Left lung (tissue), 10 donors: ENCODE measurements around the gene TRPM2. TPM values are rescaled to one million over a fixed set of nuclear protein-coding genes. Genes with fewer than 3 reads are reported as not detected.
"Not testable (repeated sequence)": the region's sequence is repeated elsewhere in the genome, so short reads cannot be mapped to it uniquely, and the experiment has no call there.

ENCODE experiments used
- ATAC-seq: fragments of 200-7000 bp; cut with Tn5 transposase; one replicate; pipeline ENCODE4 v1.9.1; 2020; ENCODE audit warnings: moderate library complexity
- DNase-seq, 4 donors: peaks; one replicate each; pipeline ENCODE4 v3.0.0-alpha.2; 2013 to 2020
- H3K27ac ChIP-seq, 2 donors: fragments of 200-600 bp; sonication (generic) in 1 of 2; one replicate each; pipeline versions ENCODE4 v1.5.0 to v1.8.0; 2020 to 2021
- H3K27me3 ChIP-seq, 2 donors: fragments of 200-600 bp; sonication (generic) in 1 of 2; one replicate each; pipeline versions ENCODE4 v1.5.0 to v1.8.0; 2020 to 2021
- H3K36me3 ChIP-seq, 2 donors: fragments of 200-600 bp; sonication (generic) in 1 of 2; one replicate each; pipeline versions ENCODE4 v1.5.0 to v1.8.0; 2020 to 2021
- H3K4me1 ChIP-seq, 2 donors: fragments of 200-600 bp; one replicate each; pipeline ENCODE4 v1.8.0; 2021
- H3K4me3 ChIP-seq, 2 donors: fragments of 200-600 bp; sonication (generic) in 1 of 2; one replicate each; pipeline versions ENCODE4 v1.5.0 to v1.8.0; 2020 to 2021; ENCODE audit warnings: mild to moderate bottlenecking in 1 of 2
- H3K9me3 ChIP-seq, 2 donors: fragments of 200-600 bp; sonication (generic) in 1 of 2; one replicate each; pipeline versions ENCODE4 v1.5.0 to v1.8.0; 2020 to 2021
- CTCF ChIP-seq, 2 donors: fragments of 200-600 bp; sonication (generic) in 1 of 2; IDR thresholded peaks; one replicate each; pipeline versions ENCODE4 v1.5.0 to v1.8.0; 2021; ENCODE audit warnings: antibody characterized with exemption in 2 of 2
- intact Hi-C, 2 donors: fragments of 100-400 bp; cut with DNase I; formaldehyde crosslinking; loops; one replicate each; pipeline versions ENCODE4 v1.11.2 to v1.14.2; 2022
- polyA plus RNA-seq, 6 donors: library from polyadenylated mRNA; unstranded; fragments of 120-200 nt; gene quantifications; one replicate each; pipeline ENCODE4 v1.2.1, GENCODE V29; 2013; ENCODE audit not compliant: insufficient read length in 6 of 6
- total RNA-seq, 2 donors: library from RNA; stranded (reverse); fragmentation: NEBNext Ultra II Directional; extraction: Animal tissue kit (Norgen Biotek cat#: 25700); gene quantifications; one replicate each; pipeline ENCODE4 v1.2.1, GENCODE V29; 2021
- donor health status: DM: no; HTN: yes; CAD: no.
- donor health status: DM: no; HTN: no; CAD: no.

Gene TRPM2
- total and polyA plus RNA-seq, 8 donors = 1.2 to 25.6 (median 1.6) TPM

GRCh38 chr21:44414291-44415072, 61.1 kb downstream of the TRPM2 start:
- no peak for TF ChIP-seq CTCF (IDR thresholded peaks at IDR 0.05)
- peaks cover 0 to 22% of the 10 kb centered on the region in 2 donors for H3K27me3 ChIP-seq
- H3K27ac ChIP-seq = no peak overlapping the region
- H3K4me3 ChIP-seq = no peak overlapping the region
- H3K9me3 ChIP-seq = no peaks in the 10 kb centered on the region
- intact Hi-C loops = loop anchor here in 1 of 2 donors (5.0 kb wide), 1 partner anchor 83 kb away; no protein-coding TSS in a partner anchor
- no peaks in the 10 kb centered on the region for H3K4me1 ChIP-seq
- H3K36me3 ChIP-seq = peaks cover 0 to 50% of the 10 kb centered on the region in 2 donors
- ATAC-seq = no peak
- peak in 3 of 4 donors; percentile 13 to 47 (median 18) for DNase-seq

- intact Hi-C loops = loop anchor here in 1 of 2 donors (5.0 kb wide), 1 partner anchor 82 kb away; no protein-coding TSS in a partner anchor
- H3K9me3 ChIP-seq = no peaks in the 10 kb centered on the region
- TF ChIP-seq CTCF (IDR thresholded peaks at IDR 0.05) = no peak
- DNase-seq (peak in 2 of 4 donors; percentile 10 to 41), ATAC-seq (no peak)
- peaks cover 0 to 55% of the 10 kb centered on the region in 2 donors for H3K36me3 ChIP-seq
- no peak overlapping the region for H3K4me3 ChIP-seq
- H3K27me3 ChIP-seq = peaks cover 0 to 22% of the 10 kb centered on the region in 2 donors
- no peaks in the 10 kb centered on the region for H3K4me1 ChIP-seq
- H3K27ac ChIP-seq = no peak overlapping the region
Measured at GRCh38 chr21:44415073-44416025, 61.9 kb downstream of the TRPM2 start.

- TF ChIP-seq CTCF (IDR thresholded peaks at IDR 0.05) = no peak
- intact Hi-C loops = loop anchor here in 1 of 2 donors (5.0 kb wide), 1 partner anchor 81 kb away; no protein-coding TSS in a partner anchor
- H3K4me1 ChIP-seq = no peaks in the 10 kb centered on the region
- H3K9me3 ChIP-seq = no peaks in the 10 kb centered on the region
- peaks cover 0 to 22% of the 10 kb centered on the region in 2 donors for H3K27me3 ChIP-seq
- ATAC-seq (no peak), DNase-seq (peak in 2 of 4 donors; percentile 12 to 31)
- H3K36me3 ChIP-seq = peaks cover 0 to 62% of the 10 kb centered on the region in 2 donors
- H3K4me3 ChIP-seq = no peak overlapping the region
- no peak overlapping the region for H3K27ac ChIP-seq
Measured at GRCh38 chr21:44416193-44416592, 62.8 kb downstream of the TRPM2 start.

GRCh38 chr21:44417621-44418107, 64.2 kb downstream of the TRPM2 start:
- H3K4me3 ChIP-seq, H3K27ac ChIP-seq, ATAC-seq, H3K9me3 ChIP-seq, H3K4me1 ChIP-seq: not testable (repeated sequence)
- intact Hi-C loops = loop anchor here in 1 of 2 donors (5.0 kb wide), 1 partner anchor 80 kb away; no protein-coding TSS in a partner anchor
- Histone ChIP-seq H3K36me3 (peaks cover 0 to 74% of the 10 kb centered on the region in 2 donors), H3K27me3 (peaks cover 0 to 22% of the 10 kb centered on the region in 2 donors)
- DNase-seq = peak in 2 of 4 donors; percentile 7 to 35

- ATAC-seq (no peak), DNase-seq (peak in 2 of 4 donors; percentile 14 to 58)
- peaks cover 0 to 76% of the 10 kb centered on the region in 2 donors for H3K36me3 ChIP-seq
- H3K27me3 ChIP-seq = peaks cover 0 to 22% of the 10 kb centered on the region in 2 donors
- no peaks in the 10 kb centered on the region for H3K9me3 ChIP-seq
- no peak overlapping the region for H3K4me3 ChIP-seq
- intact Hi-C loops = loop anchor here in 1 of 2 donors (5.0 kb wide), 1 partner anchor 79 kb away; no protein-coding TSS in a partner anchor
- no peaks in the 10 kb centered on the region for H3K4me1 ChIP-seq
- no peak overlapping the region for H3K27ac ChIP-seq
- TF ChIP-seq CTCF (IDR thresholded peaks at IDR 0.05) = no peak
Measured at GRCh38 chr21:44418108-44418875, 64.9 kb downstream of the TRPM2 start.
